ENCODE results near the gene ADGRG3. TPM values are rescaled to one million over a fixed set of nuclear protein-coding genes. Genes with fewer than 3 reads are reported as not detected.

Gene ADGRG3
- total RNA-seq, 4 donors from 2014 or later, result 2.3 to 17.7 (median 4.4) TPM

- ATAC-seq (ENCODE audit: low FRiP score) (no peak), DNase-seq (ENCODE audit: low spot score) (no peak)
- TF ChIP-seq CTCF (IDR thresholded peaks at IDR 0.05), result no peak
Measured at GRCh38 chr16:57689762-57690558, 21.9 kb downstream of the ADGRG3 start.

- DNase-seq (ENCODE audit: low spot score) (no peak), ATAC-seq (ENCODE audit: low FRiP score) (no peak)
Measured at GRCh38 chr16:57690782-57691471, 22.8 kb downstream of the ADGRG3 start.

GRCh38 chr16:57692636-57693035, 24.5 kb downstream of the ADGRG3 start:
- TF ChIP-seq CTCF (IDR thresholded peaks at IDR 0.05), result no peak
- DNase-seq (ENCODE audit: low spot score) (no peak), ATAC-seq (ENCODE audit: low FRiP score) (no peak)

More at GRCh38 chr16:57690782-57691471, 22.8 kb downstream of the ADGRG3 start:
- TF ChIP-seq CTCF (IDR thresholded peaks at IDR 0.05), result no peak

GRCh38 chr16:57693550-57693949, 25.4 kb downstream of the ADGRG3 start:
- DNase-seq (ENCODE audit: low spot score) (no peak), ATAC-seq (ENCODE audit: low FRiP score) (no peak)
- TF ChIP-seq CTCF (IDR thresholded peaks at IDR 0.05), result no peak

- no peak for ATAC-seq (ENCODE audit: low FRiP score)
- TF ChIP-seq CTCF (IDR thresholded peaks at IDR 0.05), result no peak
- no peak for DNase-seq (ENCODE audit: low spot score)
Measured at GRCh38 chr16:57694231-57694724, 26.2 kb downstream of the ADGRG3 start.

GRCh38 chr16:57694725-57695679, 26.9 kb downstream of the ADGRG3 start, which contains the start of gene DRC7:
DRC7 (plus strand) TSS chr16:57694806; CDS start chr16:57697950, 3,144 bp downstream.
- no peak for DNase-seq (ENCODE audit: low spot score)
- no peak for TF ChIP-seq CTCF (IDR thresholded peaks at IDR 0.05)
- ATAC-seq (ENCODE audit: low FRiP score), result no peak
